Lower lobe of right lung (tissue), 2 donors: ENCODE data around the gene UTP14A. TPM values are rescaled to one million over a fixed set of nuclear protein-coding genes. Genes with fewer than 3 reads are reported as not detected.

Experiments
- ATAC-seq, 2 donors: fragments of 200-7000 bp; cut with Tn5 transposase; one replicate each; pipeline ENCODE4 v1.9.1; 2020 to 2022; ENCODE audit warnings: mild to moderate bottlenecking in 2 of 2, moderate library complexity in 2 of 2
- DNase-seq: peaks from one replicate; pipeline ENCODE4 v3.0.0-alpha.2; 2020
- H3K27ac ChIP-seq: fragments of 200-600 bp; one replicate; pipeline ENCODE4 v1.8.0; 2022
- H3K27me3 ChIP-seq: fragments of 200-600 bp; one replicate; pipeline ENCODE4 v1.8.0; 2022; ENCODE audit warnings: low read depth
- H3K36me3 ChIP-seq: fragments of 200-600 bp; one replicate; pipeline ENCODE4 v1.8.0; 2022; ENCODE audit warnings: mild to moderate bottlenecking
- H3K4me1 ChIP-seq: fragments of 200-600 bp; one replicate; pipeline ENCODE4 v1.8.0; 2022
- H3K4me3 ChIP-seq: fragments of 200-600 bp; one replicate; pipeline ENCODE4 v1.8.0; 2022; ENCODE audit warnings: mild to moderate bottlenecking
- H3K9me3 ChIP-seq: fragments of 200-600 bp; one replicate; pipeline ENCODE4 v1.8.0; 2022
- intact Hi-C: fragments of 100-400 bp; cut with DNase I; formaldehyde crosslinking; loops from one replicate; pipeline ENCODE4 v1.11.0; 2022
- total RNA-seq: library from RNA; stranded (reverse); fragmentation: NEBNext Ultra II Directional; extraction: Animal tissue kit (Norgen Biotek cat#: 25700); gene quantifications from one replicate; pipeline ENCODE4 v1.2.1, GENCODE V29; 2021
- TF ChIP-seq, protein P1 (sequence below): fragments of 200-600 bp; IDR thresholded peaks from one replicate; pipeline ENCODE4 v1.8.0; 2022; ENCODE audit warnings: antibody characterized with exemption, mild to moderate bottlenecking
- donor health status: DM: no; HTN: yes; CAD: no; lungs with severe emphysema.

UTP14A gene
- total RNA-seq, 1 donor from 2014 or later: 15.0 TPM

DNA sequence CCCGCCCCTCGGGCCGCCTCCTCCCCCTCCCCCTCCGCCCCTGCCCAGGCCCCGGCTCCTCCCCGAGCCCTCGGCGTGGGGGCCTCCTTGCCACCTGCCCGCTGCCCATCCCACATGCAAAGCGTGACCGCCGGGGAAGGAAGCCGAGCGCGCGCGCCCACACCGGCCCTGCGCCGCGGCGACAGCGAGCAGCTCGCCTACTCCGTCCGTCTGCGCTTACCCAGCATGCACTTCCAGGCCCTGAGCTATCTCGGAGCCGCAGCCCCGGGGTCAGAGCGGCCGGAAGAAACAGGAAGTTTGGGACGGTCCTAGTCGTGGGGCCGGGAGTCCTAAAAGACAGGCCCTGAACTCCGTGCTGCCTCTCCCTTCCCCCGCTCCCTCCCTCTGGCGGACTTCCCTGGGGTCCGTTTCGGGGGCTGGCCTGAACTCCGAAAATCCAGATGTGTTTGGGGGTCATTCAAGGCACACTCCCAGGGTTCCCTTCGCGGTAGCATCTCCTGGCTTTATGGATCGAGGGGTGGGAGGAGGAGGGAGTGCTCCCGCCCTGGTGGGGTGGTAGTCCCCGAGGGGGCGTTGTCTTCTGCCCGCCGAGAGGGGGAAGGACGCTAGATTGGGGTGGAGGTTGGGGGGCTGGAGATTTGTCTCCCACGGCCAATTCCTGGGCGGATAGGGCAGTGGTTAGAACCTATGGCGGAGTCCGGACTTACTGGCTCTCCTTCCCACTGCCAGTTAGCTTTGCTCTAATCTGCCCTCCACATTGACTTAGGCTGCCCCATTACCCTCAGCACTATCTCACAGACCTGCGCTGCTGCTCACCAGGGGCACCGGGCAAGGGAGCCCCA is 51.5 kb downstream of the UTP14A start:
- TF ChIP-seq, protein P1, sequence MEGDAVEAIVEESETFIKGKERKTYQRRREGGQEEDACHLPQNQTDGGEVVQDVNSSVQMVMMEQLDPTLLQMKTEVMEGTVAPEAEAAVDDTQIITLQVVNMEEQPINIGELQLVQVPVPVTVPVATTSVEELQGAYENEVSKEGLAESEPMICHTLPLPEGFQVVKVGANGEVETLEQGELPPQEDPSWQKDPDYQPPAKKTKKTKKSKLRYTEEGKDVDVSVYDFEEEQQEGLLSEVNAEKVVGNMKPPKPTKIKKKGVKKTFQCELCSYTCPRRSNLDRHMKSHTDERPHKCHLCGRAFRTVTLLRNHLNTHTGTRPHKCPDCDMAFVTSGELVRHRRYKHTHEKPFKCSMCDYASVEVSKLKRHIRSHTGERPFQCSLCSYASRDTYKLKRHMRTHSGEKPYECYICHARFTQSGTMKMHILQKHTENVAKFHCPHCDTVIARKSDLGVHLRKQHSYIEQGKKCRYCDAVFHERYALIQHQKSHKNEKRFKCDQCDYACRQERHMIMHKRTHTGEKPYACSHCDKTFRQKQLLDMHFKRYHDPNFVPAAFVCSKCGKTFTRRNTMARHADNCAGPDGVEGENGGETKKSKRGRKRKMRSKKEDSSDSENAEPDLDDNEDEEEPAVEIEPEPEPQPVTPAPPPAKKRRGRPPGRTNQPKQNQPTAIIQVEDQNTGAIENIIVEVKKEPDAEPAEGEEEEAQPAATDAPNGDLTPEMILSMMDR: no peak
- H3K36me3 ChIP-seq: no peaks in the 10 kb centered on the region
- peak overlapping the region; percentile 49 for H3K4me3 ChIP-seq
- H3K27me3 ChIP-seq: no peaks in the 10 kb centered on the region
- intact Hi-C loops: no loop called here
- H3K9me3 ChIP-seq: no peaks in the 10 kb centered on the region
- DNase-seq (peak; percentile 86), ATAC-seq (peak; percentile 83 to 88)
- H3K4me1 ChIP-seq: peaks cover 7% of the 10 kb centered on the region
- peak overlapping the region; percentile 68 for H3K27ac ChIP-seq

DNA sequence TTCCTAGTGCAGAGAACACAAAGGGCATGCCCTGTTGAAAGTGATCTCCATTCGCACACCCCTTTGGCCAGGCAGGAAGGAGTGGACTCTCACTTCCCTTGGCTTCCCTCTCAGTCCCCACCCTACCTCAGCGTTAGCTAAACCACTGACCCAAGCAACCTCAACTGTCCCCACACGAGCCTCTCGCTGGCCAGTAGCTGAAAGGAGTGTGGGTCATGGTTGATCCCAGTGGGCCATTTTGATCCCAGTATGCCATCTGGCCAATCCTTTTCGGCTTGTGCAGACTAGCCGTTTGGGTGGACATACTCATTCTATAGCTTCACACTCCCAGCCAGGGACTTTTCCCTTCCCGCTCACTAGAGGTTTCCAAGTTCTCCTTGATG is 52.1 kb downstream of the UTP14A start:
- H3K4me1 ChIP-seq: peaks cover 7% of the 10 kb centered on the region
- DNase-seq (no peak), ATAC-seq (no peak)
- no peaks in the 10 kb centered on the region for H3K9me3 ChIP-seq
- no peaks in the 10 kb centered on the region for H3K36me3 ChIP-seq
- no peak overlapping the region for H3K4me3 ChIP-seq
- H3K27ac ChIP-seq: no peak overlapping the region
- intact Hi-C loops: no loop called here
- TF ChIP-seq, protein P1: no peak
- no peaks in the 10 kb centered on the region for H3K27me3 ChIP-seq

DNA sequence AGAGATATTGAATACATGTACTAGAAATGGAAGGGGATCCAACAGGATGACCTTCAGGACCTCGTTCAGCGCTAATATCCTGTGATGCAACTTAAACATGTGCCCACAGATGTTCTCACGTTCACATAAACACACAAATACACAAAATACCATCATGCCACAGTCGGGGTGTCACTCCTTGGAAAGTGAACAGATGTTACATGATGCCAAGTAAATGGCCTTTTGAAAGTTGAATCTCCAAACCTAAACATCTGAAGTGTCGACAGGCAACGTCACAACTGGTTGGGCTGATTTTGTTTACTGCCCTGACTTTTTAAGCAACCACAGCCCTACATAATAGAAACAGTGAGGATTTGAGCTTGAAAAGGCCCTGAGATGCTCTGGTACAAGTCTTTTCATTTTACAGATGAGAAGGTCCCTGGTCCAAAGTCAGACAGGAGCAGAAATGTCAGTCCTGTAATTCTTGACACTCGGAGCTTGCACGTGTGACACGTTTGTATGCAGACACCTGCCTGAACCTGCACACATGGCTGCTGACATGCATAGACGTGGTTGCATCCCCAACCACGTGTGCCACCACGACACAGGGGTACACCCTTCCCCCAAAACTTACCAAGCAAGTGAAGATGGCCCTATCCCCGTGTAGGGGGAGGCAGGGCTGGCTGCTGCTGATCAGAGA is 53.0 kb downstream of the UTP14A start:
- Histone ChIP-seq H3K27me3 (no peaks in the 10 kb centered on the region), H3K4me3 (no peak overlapping the region), H3K4me1 (peaks cover 7% of the 10 kb centered on the region), H3K9me3 (no peaks in the 10 kb centered on the region), H3K36me3 (no peaks in the 10 kb centered on the region), H3K27ac (no peak overlapping the region)
- DNase-seq (no peak), ATAC-seq (no peak)
- TF ChIP-seq, protein P1: no peak
- intact Hi-C loops: no loop called here

DNA sequence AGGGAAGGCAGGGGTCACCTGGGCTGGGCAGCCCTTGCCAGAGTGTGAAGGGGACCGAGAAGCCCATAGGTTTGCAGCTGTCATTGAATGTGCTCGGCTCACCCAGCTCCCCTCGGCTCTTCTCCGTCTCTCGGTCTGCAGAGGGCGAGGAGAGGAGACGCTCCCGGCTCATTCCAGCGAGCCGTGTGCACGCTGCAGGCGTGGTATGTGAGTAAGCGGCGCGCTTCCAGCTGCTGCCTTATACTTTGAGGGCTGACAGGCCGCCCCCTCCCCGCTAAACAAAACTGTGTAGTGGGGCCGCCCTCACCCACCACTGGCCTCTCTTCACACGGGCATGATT is 53.5 kb downstream of the UTP14A start:
- Histone ChIP-seq H3K4me3 (no peak overlapping the region), H3K27ac (no peak overlapping the region), H3K9me3 (no peaks in the 10 kb centered on the region), H3K27me3 (no peaks in the 10 kb centered on the region), H3K36me3 (no peaks in the 10 kb centered on the region), H3K4me1 (peaks cover 7% of the 10 kb centered on the region)
- TF ChIP-seq, protein P1: no peak
- ATAC-seq: no peak
- no peak for DNase-seq
- intact Hi-C loops: no loop called here

DNA sequence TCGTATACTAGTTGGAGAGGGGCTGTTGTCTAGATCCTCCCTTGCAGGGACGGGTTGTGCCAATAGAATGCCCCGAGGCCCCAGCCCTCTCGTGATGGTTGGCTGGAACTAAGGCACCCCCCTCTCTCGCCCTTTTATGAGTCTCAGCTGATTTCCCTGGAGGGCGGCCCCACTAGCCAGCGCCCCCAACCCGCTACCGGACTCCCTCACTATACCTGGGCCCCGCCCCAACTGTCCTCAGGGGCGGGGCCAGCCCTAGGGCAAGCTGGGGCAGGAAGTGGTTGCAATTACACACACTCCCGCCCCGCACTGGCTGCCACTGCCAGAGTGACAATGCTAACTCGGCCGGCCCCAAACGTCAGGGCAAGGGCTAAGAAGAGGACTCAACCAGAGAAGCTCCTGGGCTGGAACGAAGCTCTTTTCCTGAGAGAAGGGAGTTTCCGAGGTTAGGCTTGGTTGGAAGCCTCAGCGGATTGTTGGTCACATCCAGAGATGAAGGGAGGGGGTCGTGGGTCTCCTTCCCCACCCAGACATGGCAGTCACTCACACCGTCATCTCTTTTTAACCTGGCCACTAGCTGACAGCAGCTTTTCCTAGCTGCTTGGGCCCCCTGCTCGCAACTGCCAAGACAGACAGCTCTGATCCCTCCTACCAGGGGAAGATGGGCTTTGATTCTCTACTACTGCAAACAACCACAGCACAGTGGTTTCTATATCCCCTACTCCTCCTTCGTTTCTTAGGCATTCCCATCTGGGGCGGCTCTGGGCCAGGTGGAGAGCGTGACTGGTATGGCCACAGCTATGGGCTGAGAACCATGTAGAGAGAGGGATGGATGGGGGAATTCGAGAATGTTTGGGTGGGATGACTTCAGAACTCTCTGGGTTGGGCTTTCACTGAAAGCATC is 55.5 kb downstream of the UTP14A start:
- ATAC-seq: peak; percentile 86 to 91

More for the DNA sequence above, 55.5 kb downstream of the UTP14A start:
- Histone ChIP-seq H3K4me3 (peak overlapping the region; percentile 25), H3K9me3 (no peaks in the 10 kb centered on the region), H3K4me1 (peaks cover 7% of the 10 kb centered on the region), H3K36me3 (no peaks in the 10 kb centered on the region), H3K27me3 (no peaks in the 10 kb centered on the region), H3K27ac (peak overlapping the region; percentile 64)
- intact Hi-C loops: no loop called here
- TF ChIP-seq, protein P1: no peak
- DNase-seq: peak; percentile 87
